Epithelial cell of esophagus (primary cell): ENCODE results near the gene MTAP.

ENCODE experiments used
- DNase-seq: peaks from one replicate; pipeline ENCODE4 v3.0.0; 2010; ENCODE audit warnings: low read depth
- H3K4me3 ChIP-seq: 2 replicates; pipeline ENCODE4 v1.5.1; 2011; ENCODE audit warnings: mild to moderate bottlenecking, low read length, control low read depth
- CTCF ChIP-seq: IDR thresholded peaks from 2 replicates; pipeline ENCODE4 v1.5.1; 2011; ENCODE audit warnings: low read depth, mild to moderate bottlenecking, low read length, control low read depth, inconsistent platforms; ENCODE audit not compliant: insufficient read depth; ENCODE audit errors: missing control alignments

Gene MTAP

GRCh38 chr9:21902136-21902535 is 99.7 kb downstream of the MTAP start:
- no peak overlapping the region for H3K4me3 ChIP-seq
- DNase-seq: peak; percentile 10
- no peak for TF ChIP-seq CTCF

- no peak overlapping the region for H3K4me3 ChIP-seq
- no peak for TF ChIP-seq CTCF
- DNase-seq: no peak
These were observed 101.0 kb downstream of the MTAP start for GRCh38 chr9:21903380-21903965.

GRCh38 chr9:21904371-21904770 is 101.9 kb downstream of the MTAP start:
- no peak overlapping the region for H3K4me3 ChIP-seq
- no peak for TF ChIP-seq CTCF
- DNase-seq: no peak

GRCh38 chr9:21904776-21905175 is 102.3 kb downstream of the MTAP start:
- H3K4me3 ChIP-seq: no peak overlapping the region
- DNase-seq: no peak
- TF ChIP-seq CTCF: no peak

- no peak for DNase-seq
- H3K4me3 ChIP-seq: no peak overlapping the region
- no peak for TF ChIP-seq CTCF
These were observed 103.8 kb downstream of the MTAP start for GRCh38 chr9:21906213-21906612.

GRCh38 chr9:21906881-21907280 is 104.4 kb downstream of the MTAP start:
- no peak for DNase-seq
- H3K4me3 ChIP-seq: no peak overlapping the region
- no peak for TF ChIP-seq CTCF

GRCh38 chr9:21919377-21920362 is 117.2 kb downstream of the MTAP start:
- no peak overlapping the region for H3K4me3 ChIP-seq
- peak; percentile 66 for DNase-seq

More at GRCh38 chr9:21919377-21920362, 117.2 kb downstream of the MTAP start:
- no peak for TF ChIP-seq CTCF
